K562 (cell line): ENCODE measurements around the gene AFM.

Experiments
- BRCA1 ChIP-seq, 2 experiments: fragments of 450-650 bp in 1 of 2; sonication (generic) in 1 of 2; formaldehyde crosslinking in 1 of 2; IDR thresholded peaks; 2 replicates each; pipeline versions ENCODE4 v1.5.0 to v1.6.1; 2017 to 2020; ENCODE audit warnings: mild to moderate bottlenecking in 1 of 2, missing genetic modification reagents in 1 of 2
- CTCF ChIP-seq, 3 experiments: IDR thresholded peaks in 2 of 3; conservative IDR thresholded peaks in 1 of 3; 2 replicates each; pipeline ENCODE4 v1.5.1; 2011 to 2012; ENCODE audit warnings: low read length in 3 of 3, mild to moderate bottlenecking in 3 of 3, control low read depth in 2 of 3, improper control_type of control experiment in 1 of 3, inconsistent platforms in 1 of 3, low read depth in 1 of 3, mixed read lengths in 1 of 3, moderate library complexity in 1 of 3; ENCODE audit not compliant: insufficient read depth in 2 of 3
- ELK1 ChIP-seq: sonication (generic); formaldehyde crosslinking; IDR thresholded peaks from 2 replicates; pipeline ENCODE4 v1.8.1; 2022; ENCODE audit warnings: missing genetic modification reagents
- KAT2B ChIP-seq: IDR thresholded peaks from one replicate; pipeline ENCODE4 v1.6.1; 2012; ENCODE audit warnings: low read depth, mild to moderate bottlenecking, control low read depth, inconsistent platforms, low read length, moderate library complexity
- SAP30 ChIP-seq: fragments of 200-600 bp; sonication (generic); IDR thresholded peaks from 2 replicates; pipeline ENCODE4 v1.6.1; 2012; ENCODE audit warnings: borderline replicate concordance, low read depth, mild to moderate bottlenecking, moderate library complexity, low read length, control low read depth, inconsistent platforms; ENCODE audit not compliant: insufficient read depth, poor library complexity, severe bottlenecking
- SETDB1 ChIP-seq: IDR thresholded peaks from one replicate; pipeline ENCODE4 v1.6.1; 2012; ENCODE audit warnings: low read length, control low read depth, inconsistent platforms
- SIN3A ChIP-seq, 2 experiments: fragments of 150-350 bp in 1 of 2; IDR thresholded peaks; 2 replicates each; pipeline ENCODE4 v1.6.1; 2011 to 2016; ENCODE audit warnings: borderline replicate concordance in 2 of 2, low read depth in 2 of 2, low read length in 2 of 2, mild to moderate bottlenecking in 2 of 2, moderate library complexity in 2 of 2; ENCODE audit not compliant: control insufficient read depth in 1 of 2
- SNAPC5 ChIP-seq: fragments of 250-450 bp; sonication (Bioruptor Pico); IDR thresholded peaks from 2 replicates; pipeline ENCODE4 v1.8.0; 2021; ENCODE audit warnings: moderate library complexity, mild to moderate bottlenecking, inconsistent platforms
- ZBTB1 ChIP-seq: sonication (generic); formaldehyde crosslinking; IDR thresholded peaks from 2 replicates; pipeline ENCODE4 v1.8.1; 2023; ENCODE audit warnings: missing genetic modification reagents, low read depth, mild to moderate bottlenecking, borderline replicate concordance
- ZNF766 ChIP-seq: fragments of 200-800 bp; sonication (Bioruptor generic); conservative IDR thresholded peaks from 2 replicates; pipeline ENCODE4 v1.6.1; 2016; ENCODE audit warnings: missing genetic modification characterization, missing compliant biosample characterization
- TF ChIP-seq, protein P1 (sequence below), 2 experiments: fragments of 450-650 bp in 1 of 2; sonication (generic) in 1 of 2; formaldehyde crosslinking in 1 of 2; IDR thresholded peaks in 1 of 2; conservative IDR thresholded peaks in 1 of 2; 2 replicates each; pipeline versions ENCODE4 v1.6.1 to v1.8.1; 2016 to 2023; ENCODE audit warnings: mild to moderate bottlenecking in 2 of 2, moderate library complexity in 2 of 2, inconsistent platforms in 1 of 2, missing genetic modification reagents in 1 of 2
- TF ChIP-seq, protein P2 (sequence below), 2 experiments: fragments of 450-650 bp; IDR thresholded peaks; 2 replicates each; pipeline ENCODE4 v1.6.1; 2016

DNA sequence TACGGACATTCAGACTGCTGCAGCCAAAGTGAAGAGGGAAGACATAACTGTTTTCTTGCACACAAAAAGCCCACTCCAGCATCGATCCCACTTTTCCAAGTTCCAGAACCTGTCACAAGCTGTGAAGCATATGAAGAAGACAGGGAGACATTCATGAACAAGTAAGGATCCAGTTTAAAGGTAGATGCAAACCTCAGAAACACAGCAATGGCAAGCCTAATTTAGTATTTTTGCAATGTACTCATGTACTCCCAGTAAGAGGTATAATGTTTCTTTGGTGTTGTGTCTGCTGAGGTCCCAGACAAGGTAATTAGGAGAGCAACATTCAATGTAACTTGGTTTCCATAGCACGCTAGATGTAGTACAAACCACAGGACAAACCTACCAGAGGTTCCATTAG lies 40.9 kb upstream of the AFM start:
- TF ChIP-seq, protein P1, sequence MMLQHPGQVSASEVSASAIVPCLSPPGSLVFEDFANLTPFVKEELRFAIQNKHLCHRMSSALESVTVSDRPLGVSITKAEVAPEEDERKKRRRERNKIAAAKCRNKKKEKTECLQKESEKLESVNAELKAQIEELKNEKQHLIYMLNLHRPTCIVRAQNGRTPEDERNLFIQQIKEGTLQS (IDR thresholded peaks at IDR 0.05) = no peak
- TF ChIP-seq, protein P1 (CRISPR knock-in tag; conservative IDR thresholded peaks at IDR 0.05) = no peak
- TF ChIP-seq ZNF766 (CRISPR knock-in tag) (no peak), KAT2B (no peak), CTCF (IDR thresholded peaks at IDR 0.05 in 2 of 3, conservative IDR thresholded peaks at IDR 0.05 in 1 of 3; ENCODE audit: insufficient read depth in 2 of 3, low read depth in 1 of 3, low read length in 3 of 3) (no peak), SIN3A (IDR thresholded peaks at IDR 0.05; ENCODE audit: borderline replicate concordance in 2 of 2, control insufficient read depth in 1 of 2, low read depth in 2 of 2, low read length in 2 of 2) (no peak), SAP30 (no peak), SETDB1 (no peak), ZBTB1 (CRISPR knock-in tag) (no peak), SNAPC5 (CRISPR knock-in tag) (no peak), ELK1 (no peak), BRCA1 (IDR thresholded peaks at IDR 0.05) (no peak), BRCA1 (CRISPR knock-in tag; IDR thresholded peaks at IDR 0.05) (no peak)
- TF ChIP-seq, protein P2, sequence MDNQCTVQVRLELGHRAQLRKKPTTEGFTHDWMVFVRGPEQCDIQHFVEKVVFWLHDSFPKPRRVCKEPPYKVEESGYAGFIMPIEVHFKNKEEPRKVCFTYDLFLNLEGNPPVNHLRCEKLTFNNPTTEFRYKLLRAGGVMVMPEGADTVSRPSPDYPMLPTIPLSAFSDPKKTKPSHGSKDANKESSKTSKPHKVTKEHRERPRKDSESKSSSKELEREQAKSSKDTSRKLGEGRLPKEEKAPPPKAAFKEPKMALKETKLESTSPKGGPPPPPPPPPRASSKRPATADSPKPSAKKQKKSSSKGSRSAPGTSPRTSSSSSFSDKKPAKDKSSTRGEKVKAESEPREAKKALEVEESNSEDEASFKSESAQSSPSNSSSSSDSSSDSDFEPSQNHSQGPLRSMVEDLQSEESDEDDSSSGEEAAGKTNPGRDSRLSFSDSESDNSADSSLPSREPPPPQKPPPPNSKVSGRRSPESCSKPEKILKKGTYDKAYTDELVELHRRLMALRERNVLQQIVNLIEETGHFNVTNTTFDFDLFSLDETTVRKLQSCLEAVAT (IDR thresholded peaks at IDR 0.05) = no peak
